H1 (cell line): ENCODE measurements around the gene UBR3. TPM values are rescaled to one million over a fixed set of nuclear protein-coding genes. Genes with fewer than 3 reads are reported as not detected.

Experiments
- CTCF ChIA-PET: fragments of 300-600 bp; sonication (Branson Sonifier 250); formaldehyde crosslinking; loops from one replicate; lab custom pipeline; 2021; ENCODE audit not compliant: partially characterized antibody; lab: Charles Lee
- POLR2A ChIA-PET: fragments of 300-600 bp; sonication (Branson Sonifier 250); formaldehyde crosslinking; loops from one replicate; lab custom pipeline; 2021; ENCODE audit warnings: inconsistent platforms; ENCODE audit not compliant: partially characterized antibody; lab: Charles Lee
- DNase-seq, 2 experiments: peaks; one replicate each; pipeline versions ENCODE4 v3.0.0 to v3.0.0-alpha.2; 2010 to 2022; ENCODE audit warnings: low spot score in 2 of 2, low read depth in 1 of 2, mixed read lengths in 1 of 2
- FAIRE-seq: peaks from 2 replicates; lab custom pipeline; 2011; peaks lifted over from hg19 to GRCh38; lab: Jason Lieb, UNC
- H2AFZ ChIP-seq: 2 replicates; pipeline ENCODE4 v1.8.1; 2012; ENCODE audit warnings: low read length, inconsistent platforms
- H2AK5ac ChIP-seq: 2 replicates; pipeline ENCODE4 v1.6.1; 2013; ENCODE audit warnings: low read depth, low read length
- H2BK120ac ChIP-seq: replicated peaks from 2 replicates; pipeline ENCODE3; 2013; ENCODE audit warnings: low read depth, low read length, inconsistent platforms
- H2BK12ac ChIP-seq: 2 replicates; pipeline ENCODE4 v1.6.1; 2013; ENCODE audit warnings: low read depth, low read length
- H2BK15ac ChIP-seq: 2 replicates; pipeline ENCODE4 v1.6.1; 2013; ENCODE audit warnings: low read length
- H2BK20ac ChIP-seq: 2 replicates; pipeline ENCODE4 v1.6.1; 2013; ENCODE audit warnings: low read length
- H2BK5ac ChIP-seq: 2 replicates; pipeline ENCODE4 v1.6.1; 2013; ENCODE audit warnings: low read depth, low read length
- H3K14ac ChIP-seq: 2 replicates; pipeline ENCODE4 v1.6.1; 2013; ENCODE audit warnings: inconsistent platforms; ENCODE audit not compliant: insufficient read length
- H3K18ac ChIP-seq: 2 replicates; pipeline ENCODE4 v1.6.1; 2013; ENCODE audit warnings: low read length; ENCODE audit errors: extremely low read depth
- H3K23ac ChIP-seq: 2 replicates; pipeline ENCODE4 v1.6.1; 2013; ENCODE audit warnings: inconsistent platforms; ENCODE audit not compliant: insufficient read length
- H3K23me2 ChIP-seq: 2 replicates; pipeline ENCODE4 v1.6.1; 2013; ENCODE audit warnings: low read depth, low read length
- H3K27ac ChIP-seq: 2 replicates; pipeline ENCODE4 v1.6.1; 2011; ENCODE audit warnings: low read depth, low read length, inconsistent platforms
- H3K27me3 ChIP-seq, 4 experiments: replicated peaks in 1 of 4; 1 replicate in 1 of 4; 2 replicates in 3 of 4; pipeline versions ENCODE4 v1.6.1 to v1.8.1; 2011 to 2013; ENCODE audit warnings: low read length in 3 of 4, mild to moderate bottlenecking in 3 of 4, inconsistent platforms in 2 of 4, mixed read lengths in 2 of 4, moderate library complexity in 1 of 4; ENCODE audit not compliant: control insufficient read depth in 3 of 4, insufficient read depth in 3 of 4; ENCODE audit errors: extremely low read depth in 1 of 4
- H3K36me3 ChIP-seq, 4 experiments: 2 replicates each; pipeline versions ENCODE4 v1.6.1 to v1.8.1; 2011 to 2013; ENCODE audit warnings: mild to moderate bottlenecking in 4 of 4, low read length in 3 of 4, moderate library complexity in 2 of 4, control low read depth in 1 of 4, inconsistent platforms in 1 of 4; ENCODE audit not compliant: insufficient read depth in 4 of 4, control insufficient read depth in 2 of 4
- H3K4ac ChIP-seq: replicated peaks from 2 replicates; pipeline ENCODE3; 2013; ENCODE audit warnings: low read length, low read depth, mixed read lengths, inconsistent platforms; ENCODE audit not compliant: insufficient read length
- H3K4me1 ChIP-seq, 4 experiments: replicated peaks in 1 of 4; 1 replicate in 1 of 4; 2 replicates in 3 of 4; pipeline versions ENCODE4 v1.6.1 to v1.8.1; 2011 to 2013; ENCODE audit warnings: low read length in 3 of 4, inconsistent platforms in 2 of 4, mixed read lengths in 1 of 4; ENCODE audit not compliant: insufficient read depth in 4 of 4, control insufficient read depth in 3 of 4
- H3K4me2 ChIP-seq, 2 experiments: 2 replicates each; pipeline versions ENCODE4 v1.6.1 to v1.8.1; 2011 to 2013; ENCODE audit warnings: low read depth in 2 of 2, low read length in 2 of 2, control low read depth in 1 of 2, inconsistent platforms in 1 of 2, mild to moderate bottlenecking in 1 of 2; ENCODE audit not compliant: insufficient read depth in 1 of 2
- H3K4me3 ChIP-seq, 4 experiments: fragments of 200-600, 300-600 bp in 1 of 4; sonication (generic), shearing (Covaris generic), sonication (Bioruptor Twin) in 1 of 4; 2 replicates each; pipeline versions ENCODE4 v1.5.1 to v1.8.1; 2011 to 2016; ENCODE audit warnings: low read length in 4 of 4, low read depth in 3 of 4, control low read depth in 2 of 4, inconsistent platforms in 2 of 4, mild to moderate bottlenecking in 2 of 4, mixed read lengths in 1 of 4, moderate library complexity in 1 of 4; ENCODE audit not compliant: insufficient read depth in 2 of 4; ENCODE audit errors: extremely low read depth in 1 of 4
- H3K56ac ChIP-seq: replicated peaks from 2 replicates; pipeline ENCODE3; 2013; ENCODE audit warnings: low read depth, mild to moderate bottlenecking, mixed read lengths, low read length, inconsistent platforms; ENCODE audit not compliant: insufficient read length
- H3K79me1 ChIP-seq: 2 replicates; pipeline ENCODE4 v1.6.1; 2013; ENCODE audit warnings: low read depth, low read length, control low read depth
- H3K79me2 ChIP-seq, 2 experiments: 2 replicates each; pipeline versions ENCODE4 v1.6.1 to v1.8.1; 2012 to 2013; ENCODE audit warnings: low read length in 2 of 2, mild to moderate bottlenecking in 2 of 2, inconsistent platforms in 1 of 2; ENCODE audit not compliant: insufficient read depth in 2 of 2, control insufficient read depth in 1 of 2
- H3K9ac ChIP-seq, 4 experiments: replicated peaks in 1 of 4; 1 replicate in 1 of 4; 2 replicates in 3 of 4; pipeline versions ENCODE4 v1.6.1 to v1.8.1; 2011 to 2013; ENCODE audit warnings: low read depth in 3 of 4, low read length in 3 of 4, control low read depth in 2 of 4, mild to moderate bottlenecking in 2 of 4, moderate library complexity in 2 of 4, inconsistent platforms in 1 of 4; ENCODE audit errors: extremely low read depth in 1 of 4
- H3K9me3 ChIP-seq, 2 experiments: 2 replicates each; pipeline versions ENCODE4 v1.6.1 to v1.8.1; 2012 to 2013; ENCODE audit warnings: mild to moderate bottlenecking in 2 of 2, moderate library complexity in 2 of 2, control low read depth in 1 of 2, inconsistent platforms in 1 of 2, low read depth in 1 of 2, low read length in 1 of 2, mixed read lengths in 1 of 2; ENCODE audit not compliant: insufficient read depth in 2 of 2
- H4K20me1 ChIP-seq, 2 experiments: replicated peaks in 1 of 2; 2 replicates each; pipeline versions ENCODE3 to v1.8.1; 2011 to 2013; ENCODE audit warnings: inconsistent platforms in 2 of 2, low read length in 2 of 2, mild to moderate bottlenecking in 1 of 2; ENCODE audit not compliant: insufficient read depth in 2 of 2, control insufficient read depth in 1 of 2
- H4K5ac ChIP-seq: 2 replicates; pipeline ENCODE4 v1.6.1; 2013; ENCODE audit warnings: low read length, low read depth, mixed read lengths, inconsistent platforms; ENCODE audit not compliant: insufficient read length
- H4K8ac ChIP-seq: 2 replicates; pipeline ENCODE4 v1.8.0; 2013; ENCODE audit warnings: mild to moderate bottlenecking, moderate library complexity, low read length, inconsistent platforms; ENCODE audit not compliant: insufficient read depth; ENCODE audit errors: extremely low read depth
- H4K91ac ChIP-seq: replicated peaks from 2 replicates; pipeline ENCODE3; 2013; ENCODE audit warnings: low read length, mixed read lengths, inconsistent platforms; ENCODE audit not compliant: insufficient read length
- ASH2L ChIP-seq: fragments of 200-600, 300-600 bp; sonication (generic); IDR thresholded peaks from one replicate; pipeline ENCODE4 v1.7.1; 2017; ENCODE audit warnings: low read length
- CBX5 ChIP-seq: fragments of 300-800, 300-1000 bp; sonication (generic); IDR thresholded peaks from 2 replicates; pipeline ENCODE4 v1.7.1; 2016; ENCODE audit warnings: antibody characterized with exemption, low read length, low read depth
- CBX8 ChIP-seq: fragments of 300-800, 300-1000 bp; sonication (generic); IDR thresholded peaks from 2 replicates; pipeline ENCODE4 v1.7.1; 2016; ENCODE audit warnings: low read depth, low read length, borderline replicate concordance
- EZH2 ChIP-seq: fragments of 200-600 bp; sonication (generic); IDR thresholded peaks from 2 replicates; pipeline ENCODE4 v1.7.1; 2012; ENCODE audit warnings: low read depth, mild to moderate bottlenecking, moderate library complexity, low read length, inconsistent platforms; ENCODE audit not compliant: severe bottlenecking
- GABPA ChIP-seq: IDR thresholded peaks from 2 replicates; pipeline ENCODE4 v1.6.1; 2011; ENCODE audit warnings: mild to moderate bottlenecking, low read length, moderate library complexity, borderline replicate concordance; ENCODE audit not compliant: insufficient read depth
- KDM1A ChIP-seq: fragments of 200-600, 300-600 bp; sonication (generic); IDR thresholded peaks from 2 replicates; pipeline ENCODE4 v1.7.1; 2016; ENCODE audit warnings: mild to moderate bottlenecking, low read length, borderline replicate concordance
- POLR2A ChIP-seq, 2 experiments: IDR thresholded peaks; 1 replicate in 1 of 2; 2 replicates in 1 of 2; pipeline ENCODE4 v1.6.1; 2011; ENCODE audit warnings: low read depth in 2 of 2, low read length in 2 of 2, mild to moderate bottlenecking in 2 of 2; ENCODE audit errors: control extremely low read depth in 1 of 2
- POLR2AphosphoS5 ChIP-seq: IDR thresholded peaks from 2 replicates; pipeline ENCODE4 v1.6.1; 2011; ENCODE audit warnings: low read depth, low read length
- RFX5 ChIP-seq: IDR thresholded peaks from 2 replicates; pipeline ENCODE4 v1.6.1; 2011; ENCODE audit warnings: low read depth, low read length, improper control_type of control experiment, borderline replicate concordance
- SAP30 ChIP-seq: fragments of 300-600 bp; sonication (generic); IDR thresholded peaks from 2 replicates; pipeline ENCODE4 v1.7.1; 2012; ENCODE audit warnings: low read length, moderate library complexity, mild to moderate bottlenecking, inconsistent platforms; ENCODE audit not compliant: insufficient read depth, insufficient replicate concordance
- SIX5 ChIP-seq: IDR thresholded peaks from 2 replicates; pipeline ENCODE4 v1.6.1; 2011; ENCODE audit warnings: mild to moderate bottlenecking, low read depth, low read length
- SP2 ChIP-seq: IDR thresholded peaks from 2 replicates; pipeline ENCODE4 v1.6.1; 2012; ENCODE audit warnings: mild to moderate bottlenecking, low read length, inconsistent platforms
- SUZ12 ChIP-seq: fragments of 200-600 bp; sonication (generic); IDR thresholded peaks from 2 replicates; pipeline ENCODE4 v1.6.1; 2012; ENCODE audit warnings: mild to moderate bottlenecking, inconsistent platforms, low read length, moderate library complexity, mixed read lengths
- TAF1 ChIP-seq: IDR thresholded peaks from 2 replicates; pipeline ENCODE4 v1.6.1; 2011; ENCODE audit warnings: mild to moderate bottlenecking, low read depth, low read length
- TBP ChIP-seq: IDR thresholded peaks from 2 replicates; pipeline ENCODE4 v1.6.1; 2011; ENCODE audit warnings: low read depth, low read length, improper control_type of control experiment
- WGBS, 2 experiments: shearing (Covaris generic) in 1 of 2; methylation state at CpG; one replicate each; pipeline versions ENCODE4 v1.1.6 to v1.1.7; 2013 to 2015; ENCODE audit warnings: low lambda C conversion rate in 2 of 2, mixed read lengths in 2 of 2, inconsistent platforms in 1 of 2, low coverage in 1 of 2, missing lambda C conversion rate in 1 of 2; ENCODE audit not compliant: insufficient replicate concordance in 2 of 2, insufficient coverage in 1 of 2, insufficient read length in 1 of 2; ENCODE audit errors: extremely low coverage in 1 of 2, missing lambda C conversion rate in 1 of 2; 5-methylcytosine and 5-hydroxymethylcytosine counted together
- polyA plus RNA-seq, 7 experiments: library from polyadenylated mRNA; depleted of rRNA in 3 of 7; stranded (reverse) in 5 of 7; unstranded in 2 of 7; fragments of >200 nt in 5 of 7; fragments of 200-250 nt in 2 of 7; gene quantifications; 1 replicate in 5 of 7; 2 replicates in 1 of 7; 4 replicates in 1 of 7; pipeline versions ENCODE4 v1.2.1 to v1.2.3, GENCODE V29; 2011 to 2013; ENCODE audit warnings: missing spikeins in 2 of 7, mixed read lengths in 2 of 7
- total RNA-seq: library from RNA; stranded (reverse); fragmentation: NEBNext Ultra II Directional; extraction: Animal tissue kit (Norgen Biotek cat#: 25700); gene quantifications from 2 replicates; pipeline ENCODE4 v1.2.1, GENCODE V29; 2021

Gene UBR3
- total and polyA plus RNA-seq, 2 of the 8 experiments (the other 6 are each of a cell fraction or from before 2014, with no cell fraction given) = 3.7 to 17.7 TPM

GRCh38 chr2:169910109-169910799, 83.0 kb downstream of the UBR3 start:
- H2BK120ac ChIP-seq = no peak overlapping the region
- 81% methylated on average over 7 of the region's 7 CpGs; no CpG with 5 or more reads in 1 of the 2 experiments for WGBS, 2 experiments
- H2BK5ac ChIP-seq = no peak overlapping the region
- CTCF ChIA-PET = interaction anchor here (1.0 kb wide), 1 partner anchor 9 kb away, joined by 3 read pairs; no protein-coding TSS in a partner anchor
- no peak for FAIRE-seq
- no peak overlapping the region for H4K91ac ChIP-seq
- H3K9ac ChIP-seq = no peak overlapping the region
- no peak overlapping the region for H2AK5ac ChIP-seq
- DNase-seq = no peak
- no peaks in the 10 kb centered on the region for H3K27me3 ChIP-seq
- H3K23me2 ChIP-seq = no peaks in the 10 kb centered on the region
- no peak overlapping the region for H3K56ac ChIP-seq
- no peaks in the 10 kb centered on the region for H3K9me3 ChIP-seq
- H3K79me2 ChIP-seq = no peaks in the 10 kb centered on the region
- no peak overlapping the region for H2BK15ac ChIP-seq
- no peak overlapping the region for H3K4ac ChIP-seq
- H3K23ac ChIP-seq = no peak overlapping the region
- POLR2A ChIA-PET = no interaction called here
- H3K4me2 ChIP-seq = no peak overlapping the region
- no peak overlapping the region for H2AFZ ChIP-seq
- no peak overlapping the region for H3K4me3 ChIP-seq
- no peak overlapping the region for H2BK12ac ChIP-seq
- no peaks in the 10 kb centered on the region for H3K79me1 ChIP-seq
- no peak overlapping the region for H4K5ac ChIP-seq
- no peak overlapping the region for H3K14ac ChIP-seq
- no peak overlapping the region for H3K18ac ChIP-seq
- peaks cover 0 to 1% (median 0%) of the 10 kb centered on the region in 4 experiments; a peak in 1 of 8 replicates for H3K36me3 ChIP-seq
- H2BK20ac ChIP-seq = no peak overlapping the region
- no peak overlapping the region for H3K27ac ChIP-seq
- no peaks in the 10 kb centered on the region for H3K4me1 ChIP-seq
- no peaks in the 10 kb centered on the region for H4K20me1 ChIP-seq
- no peak overlapping the region for H4K8ac ChIP-seq
- no peak for TF ChIP-seq RFX5
- TF ChIP-seq CBX5 = no peak
- TF ChIP-seq SAP30 = no peak
- TF ChIP-seq TAF1 = no peak
- no peak for TF ChIP-seq SUZ12
- no peak for TF ChIP-seq SP2
- no peak for TF ChIP-seq KDM1A
- no peak for TF ChIP-seq POLR2A (IDR thresholded peaks at IDR 0.05; ENCODE audit: control extremely low read depth in 1 of 2, low read depth in 2 of 2, low read length in 2 of 2)
- no peak for TF ChIP-seq ASH2L
- no peak for TF ChIP-seq EZH2
- TF ChIP-seq TBP = no peak
- no peak for TF ChIP-seq GABPA
- TF ChIP-seq POLR2AphosphoS5 = no peak
- TF ChIP-seq CBX8 = no peak
- no peak for TF ChIP-seq SIX5
